ENCODE results near the gene LMCD1. TPM values are rescaled to one million over a fixed set of nuclear protein-coding genes. Genes with fewer than 3 reads are reported as not detected.

Gene LMCD1
- total and polyA plus RNA-seq, 2 of the 4 experiments (the other 2 are of a cell fraction), result 50.0 to 53.8 TPM

- TF ChIP-seq BHLHE40 (IDR thresholded peaks at IDR 0.05; ENCODE audit: low read depth, low read length), result peak; percentile 60; the same call in 1 of the 2 replicates
These were observed 120.2 kb downstream of the LMCD1 start (continued) for GRCh38 chr3:8621872-8622271.

GRCh38 chr3:8622873-8623691 lies 121.5 kb downstream of the LMCD1 start:
- Histone ChIP-seq H3K4me2 (ENCODE audit: low read depth, low read length) (no peak overlapping the region), H3K56ac (ENCODE audit: extremely low read depth, insufficient read depth, low read length) (peak overlapping the region; percentile 51; the same call in 1 of the 2 replicates), H2BK5ac (ENCODE audit: low read depth, low read length, poor library complexity, severe bottlenecking) (peak overlapping the region; percentile 29), H3K79me1 (ENCODE audit: low read depth in 1 of 2, low read length in 2 of 2) (no peaks in the 10 kb centered on the region), H3K27me3 (ENCODE audit: control insufficient read depth, insufficient read depth, low read length) (no peaks in the 10 kb centered on the region; the same call in 1 of the 2 replicates), H4K20me1 (ENCODE audit: insufficient read depth, low read length) (no peaks in the 10 kb centered on the region), H3K4me3 (ENCODE audit: insufficient read depth, low read depth, low read length) (no peak overlapping the region), H2AK9ac (replicated peaks; ENCODE audit: low read depth, low read length, poor library complexity) (peak overlapping the region; percentile 57), H3K36me3 (ENCODE audit: control insufficient read depth, insufficient read depth, low read length) (no peaks in the 10 kb centered on the region), H3K14ac (replicated peaks; ENCODE audit: low read depth, low read length) (peak overlapping the region; percentile 57; the same call in 1 of the 2 replicates), H3K9me3 (ENCODE audit: control insufficient read depth, insufficient read depth, low read length) (0 out of 2 replicates have a peak, but pooled peaks cover 2% of the 10 kb centered on the region), H2AFZ (replicated peaks; ENCODE audit: low read length, poor library complexity) (peak overlapping the region; percentile 83), H2AK5ac (ENCODE audit: low read depth, low read length) (peak overlapping the region; percentile 93), H2BK120ac (ENCODE audit: low read depth, low read length) (peak overlapping the region; percentile 94), H4K8ac (ENCODE audit: low read depth in 2 of 2, low read length in 2 of 2) (peak overlapping the region in 1 of 2 experiments; percentile 86; a peak in 3 of 4 replicates), H4K5ac (ENCODE audit: low read depth, low read length) (peak overlapping the region; percentile 83; the same call in 1 of the 2 replicates), H3K9ac (ENCODE audit: low read depth, low read length) (no peak overlapping the region), H4K91ac (ENCODE audit: insufficient read depth, low read depth, low read length) (peak overlapping the region; percentile 90), H3K18ac (ENCODE audit: low read depth, low read length) (peak overlapping the region; percentile 83), H3K23ac (ENCODE audit: low read depth, low read length) (no peak overlapping the region), H3K9me1 (ENCODE audit: insufficient read depth, low read length) (peaks cover 20% of the 10 kb centered on the region), H3K27ac (ENCODE audit: insufficient read depth, low read length) (no peak overlapping the region), H3K4ac (ENCODE audit: low read depth, low read length) (peak overlapping the region; percentile 86), H3K4me1 (ENCODE audit: control insufficient read depth, insufficient read depth, low read length) (peaks cover 32% of the 10 kb centered on the region), H2BK20ac (ENCODE audit: low read depth, low read length) (peak overlapping the region; percentile 94), H2BK15ac (ENCODE audit: low read depth, low read length) (peak overlapping the region; percentile 61; the same call in 2 of the 3 replicates)
- BruUV-seq (replicated peaks), result no TSS peak
- DNase-seq (peak; percentile 70), ATAC-seq (ENCODE audit: low read depth) (peak; percentile 91)
- WGBS, 2 experiments (ENCODE audit: extremely low coverage in 2 of 2, insufficient read length in 1 of 2), result 55% methylated on average over 4 of the region's 24 CpGs; no CpG with 5 or more reads in 1 of the 2 experiments
- dilution Hi-C loops (cut with HindIII; ENCODE audit: low sequenced_read_pairs, unreplicated experiment) (no loop called here), intact Hi-C loops (cut with micrococcal nuclease) (loop anchor here (1.0 to 5.0 kb wide), 4 partner anchors 46 to 301 kb away; partner anchors contain the start of gene LMCD1), in situ Hi-C loops (cut with MboI; ENCODE audit: low sequenced_read_pairs) (loop anchor here (5.0 kb wide), 1 partner anchor 181 kb away; no protein-coding TSS in a partner anchor)
- POLR2A ChIA-PET (ENCODE audit: unreplicated experiment), result no interaction called here
- CTCF ChIA-PET, result interaction anchor here (0.6 to 1.5 kb wide), 10 partner anchors 12 to 801 kb away, joined by 3 to 7 read pairs (median 4); partner anchors contain the start of gene LMCD1
- TF ChIP-seq RCOR1 (IDR thresholded peaks at IDR 0.05; ENCODE audit: insufficient replicate concordance, low read length), result no peak
- no peak for TF ChIP-seq RFX5 (IDR thresholded peaks at IDR 0.05; ENCODE audit: low read depth, low read length)
- peak; percentile 60 for TF ChIP-seq MAZ (IDR thresholded peaks at IDR 0.05; ENCODE audit: borderline replicate concordance, low read depth, low read length)
- TF ChIP-seq CTCF (conservative IDR thresholded peaks at IDR 0.05; ENCODE audit: low read depth, low read length), result peak; percentile 94
- TF ChIP-seq CHD1 (IDR thresholded peaks at IDR 0.05; ENCODE audit: low read depth, low read length), result no peak
- TF ChIP-seq FOS (IDR thresholded peaks at IDR 0.05; ENCODE audit: low read depth, low read length), result no peak
- TF ChIP-seq MAFK (IDR thresholded peaks at IDR 0.05; ENCODE audit: low read depth, low read length), result no peak
- TF ChIP-seq BHLHE40 (IDR thresholded peaks at IDR 0.05; ENCODE audit: low read depth, low read length), result no peak
- TF ChIP-seq POLR2A (IDR thresholded peaks at IDR 0.05; ENCODE audit: low read depth, low read length), result no peak
- peak; percentile 94 for TF ChIP-seq RAD21 (IDR thresholded peaks at IDR 0.05; ENCODE audit: low read length)
- no peak for TF ChIP-seq MXI1 (IDR thresholded peaks at IDR 0.05; ENCODE audit: borderline replicate concordance, low read depth, low read length)
- TF ChIP-seq USF2 (IDR thresholded peaks at IDR 0.05; ENCODE audit: low read depth, low read length), result no peak
- no peak for TF ChIP-seq NFE2L2 (IDR thresholded peaks at IDR 0.05; ENCODE audit: low read depth, low read length)

Data from IMR-90 (cell line).